ENCODE measurements around the gene PIP5K1C. TPM values are rescaled to one million over a fixed set of nuclear protein-coding genes. Genes with fewer than 3 reads are reported as not detected.
A peak's percentile ranks its signal among the peaks of the same experiment; 100 is the strongest.

Gene PIP5K1C
- total RNA-seq, 6 experiments from 2014 or later = 5.3 to 9.8 (median 7.6) TPM

GRCh38 chr19:3674784-3675543 is 25.3 kb downstream of the PIP5K1C start:
- 91% methylated on average over 11 of the region's 13 CpGs for WGBS (ENCODE audit: insufficient coverage, low coverage, low lambda C conversion rate, missing lambda C conversion rate)
- no peaks in the 10 kb centered on the region for H3K9me3 ChIP-seq
- H3K36me3 ChIP-seq = no peaks in the 10 kb centered on the region
- DNase-seq (no peak), ATAC-seq (no peak)
- intact Hi-C loops (cut with DNase I) = no loop called here
- H3K27me3 ChIP-seq = no peaks in the 10 kb centered on the region
- no peak overlapping the region for H3K4me3 ChIP-seq
- H3K27ac ChIP-seq = no peak overlapping the region
- no peaks in the 10 kb centered on the region for H3K4me1 ChIP-seq
- TF ChIP-seq POLR2A (IDR thresholded peaks at IDR 0.05) (no peak), CTCF (IDR thresholded peaks at IDR 0.05) (no peak)

DNA sequence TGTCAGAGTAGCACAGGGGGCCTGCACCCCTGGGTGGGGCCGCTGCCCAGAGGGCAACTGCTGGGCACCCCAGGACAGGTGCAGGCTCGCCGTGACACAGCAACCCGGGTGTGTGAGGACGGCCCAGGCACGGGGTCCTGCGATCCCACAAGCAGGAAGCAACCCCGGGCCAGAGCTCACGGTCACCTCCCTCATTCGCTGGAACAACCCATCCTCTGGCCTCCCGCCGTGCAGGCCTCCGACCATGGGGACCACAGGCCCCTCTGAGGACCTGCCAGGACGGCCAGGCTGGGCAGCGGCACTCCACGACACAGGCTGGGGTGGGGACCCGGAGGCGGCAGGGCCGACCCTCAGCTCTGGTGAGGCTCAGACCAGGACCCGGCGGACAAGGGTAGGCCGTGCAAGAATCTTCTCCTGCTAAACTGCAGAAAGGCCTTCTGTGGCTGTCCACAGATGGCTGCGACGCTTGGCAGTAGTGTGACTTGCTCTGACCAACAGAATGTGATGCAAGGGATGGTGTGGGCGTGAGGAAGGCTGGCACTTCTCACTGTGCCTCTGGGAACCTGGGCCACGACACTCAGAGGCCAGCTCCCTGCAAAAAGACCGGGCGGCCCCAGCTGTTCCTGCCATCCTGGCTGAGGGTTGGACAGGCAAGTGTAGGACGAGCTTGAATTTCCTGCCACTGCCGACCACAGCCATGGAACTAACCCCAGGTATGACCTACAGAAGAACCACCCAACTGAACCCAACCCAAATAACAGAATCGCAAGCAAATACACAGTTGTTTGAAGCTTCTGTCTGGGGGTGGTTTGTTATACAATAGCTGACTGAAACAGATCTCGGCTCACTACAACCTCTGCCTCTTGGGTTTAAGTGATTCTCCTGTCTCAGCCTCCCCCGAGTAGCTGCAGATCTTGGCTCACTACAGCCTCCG is 26.5 kb downstream of the PIP5K1C start:
- no peaks in the 10 kb centered on the region for H3K9me3 ChIP-seq
- ATAC-seq (peak in 1 of 4 donors; percentile 3), DNase-seq (no peak)
- no peaks in the 10 kb centered on the region for H3K27me3 ChIP-seq
- H3K4me3 ChIP-seq = no peak overlapping the region
- intact Hi-C loops (cut with DNase I) = no loop called here
- H3K4me1 ChIP-seq = no peaks in the 10 kb centered on the region
- H3K27ac ChIP-seq = no peak overlapping the region
- H3K36me3 ChIP-seq = no peaks in the 10 kb centered on the region
- TF ChIP-seq POLR2A (IDR thresholded peaks at IDR 0.05) (no peak), CTCF (IDR thresholded peaks at IDR 0.05) (no peak)
- 80% methylated on average over 2 of the region's 34 CpGs for WGBS (ENCODE audit: insufficient coverage, low coverage, low lambda C conversion rate, missing lambda C conversion rate)

- no peaks in the 10 kb centered on the region for H3K27me3 ChIP-seq
- ATAC-seq = no peak
- 66% methylated on average over 4 of the region's 13 CpGs for WGBS (ENCODE audit: insufficient coverage, low coverage, low lambda C conversion rate, missing lambda C conversion rate)
- no peak overlapping the region for H3K27ac ChIP-seq
- H3K4me3 ChIP-seq = no peak overlapping the region
- DNase-seq = no peak
- no peaks in the 10 kb centered on the region for H3K36me3 ChIP-seq
- intact Hi-C loops (cut with DNase I) = no loop called here
- no peaks in the 10 kb centered on the region for H3K4me1 ChIP-seq
- no peaks in the 10 kb centered on the region for H3K9me3 ChIP-seq
- TF ChIP-seq CTCF (IDR thresholded peaks at IDR 0.05) (no peak), POLR2A (IDR thresholded peaks at IDR 0.05) (no peak)
Observed at GRCh38 chr19:3672993-3673392, 27.3 kb downstream of the PIP5K1C start.

GRCh38 chr19:3672575-3672948 is 27.7 kb downstream of the PIP5K1C start:
- no peak for TF ChIP-seq CTCF (IDR thresholded peaks at IDR 0.05)
- TF ChIP-seq POLR2A (IDR thresholded peaks at IDR 0.05) = no peak
- no peak overlapping the region for H3K4me3 ChIP-seq
- no peaks in the 10 kb centered on the region for H3K36me3 ChIP-seq
- intact Hi-C loops (cut with DNase I) = no loop called here
- H3K27ac ChIP-seq = peak overlapping the region in 1 of 3 donors; percentile 77
- no peaks in the 10 kb centered on the region for H3K9me3 ChIP-seq
- WGBS (ENCODE audit: insufficient coverage, low coverage, low lambda C conversion rate, missing lambda C conversion rate) = no CpG with 5 or more reads among the region's 8 CpGs
- no peaks in the 10 kb centered on the region for H3K27me3 ChIP-seq
- H3K4me1 ChIP-seq = no peaks in the 10 kb centered on the region
- DNase-seq = no peak
- no peak for ATAC-seq
